HG02763 (cell line): ENCODE measurements around the gene RASGEF1C.

Source experiments
- ATAC-seq: cut with Tn5 transposase; IDR thresholded peaks from one replicate; pipeline ENCODE4 v1.9.1; 2021; ENCODE audit warnings: mild to moderate bottlenecking, moderate library complexity; ENCODE audit not compliant: unreplicated experiment

Gene RASGEF1C

DNA sequence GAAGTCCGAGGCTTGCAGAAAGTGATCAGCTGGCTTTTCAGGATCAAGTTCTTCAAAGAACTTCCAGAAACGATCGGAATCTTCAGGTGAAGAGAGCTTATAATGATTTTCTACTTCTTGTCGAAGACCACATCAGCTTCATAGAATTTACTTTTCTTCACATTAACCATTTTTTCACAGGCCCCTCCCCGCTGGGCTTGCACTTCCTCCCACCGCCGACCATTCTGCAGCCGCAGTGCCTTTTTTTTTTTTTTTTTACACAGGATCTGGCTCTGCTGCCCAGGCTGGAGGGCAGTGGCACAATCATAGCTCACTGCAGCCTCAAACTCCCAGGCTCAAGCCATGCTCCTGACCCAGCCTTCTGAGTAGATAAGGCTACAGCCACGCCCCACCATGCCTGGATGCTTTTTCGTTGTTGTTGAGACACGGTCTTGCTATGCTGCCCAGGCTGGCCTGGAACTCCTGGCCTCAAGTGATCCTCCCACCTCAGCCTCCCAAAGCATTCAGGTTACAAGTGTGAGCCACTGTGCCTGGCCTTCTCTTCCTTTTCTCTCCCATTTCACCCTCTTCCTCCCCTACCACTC lies 122.1 kb downstream of the RASGEF1C start:
- no peak for ATAC-seq

DNA sequence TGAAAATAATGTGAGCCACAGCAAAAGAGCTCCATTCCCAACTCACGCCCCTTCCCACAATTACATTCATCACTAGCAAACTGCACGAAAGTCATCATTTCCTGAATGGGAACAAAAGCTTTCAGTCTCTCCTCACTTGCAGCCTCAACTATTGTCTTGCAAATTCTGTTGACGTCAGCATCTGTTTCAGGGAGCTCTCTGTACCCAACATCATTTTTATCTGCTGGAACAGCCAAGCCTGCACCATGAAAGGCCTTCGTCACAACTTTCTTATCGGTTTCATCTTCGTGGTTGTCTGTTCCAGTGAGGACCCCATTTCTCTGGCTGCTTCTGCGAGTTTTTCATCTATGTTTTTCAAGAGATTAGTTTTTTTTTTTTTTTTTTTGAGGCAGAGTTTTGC lies 123.2 kb downstream of the RASGEF1C start:
- no peak for ATAC-seq

DNA sequence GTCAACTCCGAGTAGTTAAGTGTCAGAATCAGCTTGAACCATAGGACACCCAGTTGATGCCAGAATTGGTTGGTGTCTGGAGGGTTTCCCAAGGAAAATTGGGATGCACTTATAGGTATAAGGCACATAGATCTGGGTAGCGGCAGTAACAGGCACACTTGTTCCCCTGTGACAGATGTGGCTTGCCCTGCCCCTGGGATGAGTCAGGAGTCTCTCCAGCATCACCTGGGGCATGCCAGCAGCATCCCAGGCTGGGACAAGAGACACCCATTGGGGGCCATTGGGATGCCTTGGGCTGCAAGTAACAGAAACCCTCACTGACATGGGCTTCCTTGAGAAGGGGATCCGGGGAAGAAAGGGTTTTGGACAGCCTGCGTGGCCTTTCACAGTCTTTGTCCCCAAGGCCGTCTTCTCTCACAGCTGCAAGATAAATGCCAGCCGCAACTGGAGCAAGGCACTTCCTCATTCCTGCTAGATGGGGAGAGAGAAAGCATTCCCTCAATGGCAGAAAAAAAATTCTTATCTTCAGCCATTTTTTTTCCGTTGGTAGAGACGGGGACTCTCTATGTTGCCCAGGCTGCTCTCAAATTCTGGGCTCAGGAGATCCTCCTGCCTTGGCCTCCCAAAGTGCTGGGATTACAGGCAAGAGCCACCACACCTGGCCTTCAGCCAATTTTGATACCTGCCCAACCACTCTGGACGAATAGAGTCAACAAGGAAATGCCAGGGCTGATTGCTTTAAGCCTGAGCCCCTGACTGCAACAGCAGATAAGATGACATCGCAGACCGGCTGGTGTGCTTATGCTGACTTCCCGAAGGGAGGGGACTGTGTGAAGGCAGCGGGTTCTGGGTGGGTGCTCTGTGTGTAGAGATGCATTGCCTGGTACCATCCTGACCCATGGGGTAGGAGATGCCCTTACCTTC lies 124.1 kb downstream of the RASGEF1C start:
- no peak for ATAC-seq

- no peak for ATAC-seq
These were observed 125.4 kb downstream of the RASGEF1C start for GRCh38 chr5:180083529-180084060.

- ATAC-seq: no peak
These were observed 126.2 kb downstream of the RASGEF1C start for GRCh38 chr5:180082633-180083420.

- no peak for ATAC-seq
These were observed 127.5 kb downstream of the RASGEF1C start for GRCh38 chr5:180081481-180081880.

DNA sequence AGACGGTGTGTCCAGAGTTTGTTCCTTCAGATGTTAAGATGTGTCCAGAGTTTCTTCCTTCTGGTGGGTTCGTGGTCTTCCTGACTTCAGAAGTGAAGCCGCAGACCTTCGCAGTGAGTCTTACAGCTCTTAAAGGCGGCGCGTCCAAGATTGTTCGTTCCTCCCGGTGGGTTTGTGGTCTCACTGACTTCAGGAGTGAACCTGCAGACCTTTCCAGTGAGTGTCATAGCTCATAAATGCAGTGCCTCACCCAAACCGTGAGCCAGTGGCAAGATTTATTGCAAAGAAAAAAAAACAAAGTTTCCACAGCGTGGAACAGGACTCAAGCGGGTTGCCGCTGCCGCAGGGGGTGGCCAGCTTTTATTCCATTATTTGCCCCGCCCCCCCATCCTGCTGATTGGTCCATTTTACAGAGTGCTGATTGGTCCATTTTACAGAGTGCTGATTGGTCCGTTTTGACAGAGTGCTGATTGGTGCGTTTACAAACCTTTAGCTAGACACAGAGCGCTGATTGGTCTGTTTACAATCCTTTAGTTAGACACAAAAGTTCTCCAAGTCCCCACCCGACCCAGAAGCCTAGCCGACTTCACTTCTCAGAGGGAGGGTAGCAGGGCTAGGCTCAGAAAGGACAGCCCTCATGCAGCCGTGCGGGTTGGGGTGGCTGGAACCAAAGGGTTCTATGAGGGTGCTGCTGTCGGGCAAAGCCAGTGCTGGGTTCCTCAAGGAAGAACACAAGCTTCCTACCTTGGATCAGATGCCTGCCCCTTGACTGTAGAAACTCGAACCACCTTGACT lies 128.3 kb downstream of the RASGEF1C start:
- ATAC-seq: no peak

GRCh38 chr5:180079702-180080466 lies 129.1 kb downstream of the RASGEF1C start:
- ATAC-seq: no peak

DNA sequence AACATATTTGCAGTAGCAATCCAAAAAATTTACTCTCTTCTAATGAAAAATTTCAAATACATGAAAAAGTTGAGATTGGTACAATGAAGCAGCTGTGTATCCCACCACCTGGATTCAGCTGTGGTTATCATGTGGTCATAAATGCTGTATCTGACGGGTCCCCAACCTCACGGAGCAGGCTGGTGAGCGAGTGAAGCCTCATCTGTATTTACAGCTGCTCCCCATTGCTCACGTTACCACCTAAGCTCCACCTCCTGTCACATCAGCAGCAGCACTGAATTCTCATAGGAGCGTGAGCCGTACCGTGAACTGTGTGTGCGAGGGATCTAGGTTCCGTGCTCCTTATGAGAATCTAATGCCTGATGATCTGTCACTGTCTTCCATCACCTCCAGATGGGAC lies 130.7 kb downstream of the RASGEF1C start:
- no peak for ATAC-seq

DNA sequence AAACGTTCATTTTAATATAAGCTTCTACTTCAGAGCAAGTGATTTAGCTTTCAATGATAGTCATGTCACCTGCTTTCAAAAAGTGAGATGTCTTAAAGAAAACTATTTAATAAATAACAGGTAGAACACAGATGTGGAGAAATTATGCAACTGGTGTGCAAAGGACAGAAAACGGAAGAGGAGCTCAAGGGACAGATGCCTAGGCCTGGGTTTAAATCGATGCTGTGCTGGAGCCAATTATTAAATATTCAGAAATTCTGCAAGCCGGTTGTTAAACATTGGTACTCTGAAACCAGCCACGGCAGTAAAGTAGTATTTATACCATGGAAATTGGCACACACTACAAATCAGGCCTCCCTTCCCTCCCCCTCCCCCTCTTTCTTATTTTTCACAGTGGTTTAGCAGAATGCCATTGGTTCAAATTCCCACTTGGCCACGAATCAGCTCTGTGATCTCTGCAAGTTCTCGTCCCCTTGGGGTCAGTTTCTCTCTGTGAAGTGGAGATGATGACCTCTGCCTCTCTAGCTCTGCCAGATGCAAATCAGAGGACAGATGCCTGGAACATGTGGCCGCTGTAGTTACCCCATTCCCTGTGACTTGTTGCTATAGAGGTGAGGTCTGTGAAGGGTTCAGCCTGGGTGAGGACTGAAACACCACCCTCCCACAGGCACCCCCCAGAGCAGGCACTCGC lies 131.3 kb downstream of the RASGEF1C start:
- ATAC-seq: no peak

DNA sequence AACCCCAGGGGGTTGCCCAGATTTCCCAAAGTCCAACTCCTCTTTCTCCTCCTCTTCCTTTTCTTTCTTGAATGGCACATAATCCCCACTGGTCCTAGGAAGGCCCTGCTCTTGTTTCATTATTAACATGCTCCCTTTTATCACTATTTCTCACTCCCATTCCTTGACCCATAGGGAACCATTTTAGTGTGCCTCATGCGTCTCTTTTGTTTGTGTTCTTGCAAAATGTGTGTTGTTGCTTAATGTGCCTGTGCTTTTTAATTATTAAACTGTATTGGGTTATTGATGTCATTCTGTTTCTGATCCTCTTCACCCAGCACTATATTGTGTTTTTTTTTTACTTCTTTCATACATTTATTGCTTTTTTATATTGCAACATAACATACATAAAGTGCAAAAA lies 133.3 kb downstream of the RASGEF1C start:
- no peak for ATAC-seq

- no peak for ATAC-seq
These were observed 134.5 kb downstream of the RASGEF1C start for GRCh38 chr5:180074462-180074861.

- ATAC-seq: no peak
These were observed 136.5 kb downstream of the RASGEF1C start for GRCh38 chr5:180072556-180072955.

- ATAC-seq: no peak
These were observed 136.8 kb downstream of the RASGEF1C start for GRCh38 chr5:180072256-180072548.

GRCh38 chr5:180071531-180072255 lies 137.3 kb downstream of the RASGEF1C start, which contains the start of gene RNF130:
Gene RNF130, minus strand, starts transcription at chr5:180071759. Its CDS starts 57 bp downstream, at chr5:180071702.
- no peak for ATAC-seq

DNA sequence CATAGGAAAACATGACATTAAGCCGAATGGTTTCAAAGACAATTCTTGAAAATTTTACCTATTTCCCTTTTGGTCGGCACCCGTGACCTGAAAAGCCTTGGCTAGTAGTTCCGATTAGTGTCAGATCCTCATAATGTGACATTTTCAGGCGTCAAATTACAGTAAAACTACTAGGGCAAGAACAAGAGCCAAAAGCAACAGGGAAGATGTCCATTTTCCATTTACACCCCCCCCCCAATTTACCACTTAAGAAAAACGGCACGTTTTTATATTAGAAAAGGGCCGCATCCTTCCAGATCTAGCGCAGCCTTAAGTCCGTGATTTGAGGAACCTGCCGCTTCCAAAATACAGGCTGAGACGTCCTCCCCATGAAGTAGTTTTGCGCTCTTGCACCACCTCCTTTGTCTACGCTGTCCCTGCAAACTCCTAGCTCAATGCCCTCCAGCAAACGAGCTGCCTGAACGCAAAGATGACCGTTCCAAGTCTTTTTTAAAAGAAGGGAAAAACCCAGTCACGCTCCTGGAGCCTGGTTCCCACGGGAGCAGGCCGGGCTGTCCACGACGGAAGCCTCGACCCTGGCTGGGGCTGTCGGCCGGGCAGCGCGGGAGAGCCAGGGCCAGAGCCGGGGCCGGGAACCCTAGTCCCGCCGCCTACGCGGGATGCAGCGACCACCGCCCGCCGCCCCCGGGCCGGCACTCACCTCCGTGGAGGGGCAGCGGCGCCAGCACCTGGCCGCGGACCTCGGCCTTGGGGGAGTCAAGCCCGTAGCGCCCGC lies 138.1 kb downstream of the RASGEF1C start:
- no peak for ATAC-seq

DNA sequence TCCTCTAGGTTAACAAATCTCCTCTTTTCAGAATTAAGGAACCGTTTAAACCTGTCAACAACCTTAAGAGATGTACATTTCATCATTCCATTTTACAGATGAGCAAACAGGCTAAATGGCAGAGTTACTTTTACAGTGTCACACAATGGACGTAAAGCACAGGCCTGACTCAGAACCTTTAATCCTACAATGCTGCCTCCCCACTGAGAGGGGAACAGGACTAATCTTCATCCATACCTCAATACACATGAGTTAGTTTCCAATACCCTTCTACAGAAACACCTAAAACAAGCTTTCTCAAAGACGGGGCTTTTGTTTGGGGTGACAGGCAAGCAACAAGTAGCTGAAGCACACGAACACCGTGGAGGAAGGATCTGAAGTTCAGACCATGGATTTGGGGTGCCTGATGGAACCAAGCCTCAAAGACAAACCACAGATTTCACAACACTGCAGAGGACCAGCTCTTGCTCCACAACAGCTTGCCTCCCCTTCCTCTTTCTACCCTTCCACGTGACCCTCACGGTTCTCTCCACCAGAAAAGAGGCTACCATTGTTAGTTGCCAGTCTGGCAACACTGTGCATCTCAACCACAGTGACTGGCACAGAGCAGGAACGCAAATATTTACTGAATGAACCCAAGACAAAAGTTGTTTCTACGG lies 139.3 kb downstream of the RASGEF1C start:
- no peak for ATAC-seq
